Activated CD4-positive, CD25-positive, alpha-beta regulatory T cell treated with anti-CD3 and anti-CD28 coated beads, Interleukin-2, amount 50 U/mL, for 72 hours (primary cell): ENCODE results near the gene SYNE1.
"Not testable (repeated sequence)": the region's sequence is repeated elsewhere in the genome, so short reads cannot be mapped to it uniquely, and the experiment has no call there.

Experiments
- DNase-seq: peaks from one replicate; pipeline ENCODE4 v3.0.0; 2021

The SYNE1 gene

DNA sequence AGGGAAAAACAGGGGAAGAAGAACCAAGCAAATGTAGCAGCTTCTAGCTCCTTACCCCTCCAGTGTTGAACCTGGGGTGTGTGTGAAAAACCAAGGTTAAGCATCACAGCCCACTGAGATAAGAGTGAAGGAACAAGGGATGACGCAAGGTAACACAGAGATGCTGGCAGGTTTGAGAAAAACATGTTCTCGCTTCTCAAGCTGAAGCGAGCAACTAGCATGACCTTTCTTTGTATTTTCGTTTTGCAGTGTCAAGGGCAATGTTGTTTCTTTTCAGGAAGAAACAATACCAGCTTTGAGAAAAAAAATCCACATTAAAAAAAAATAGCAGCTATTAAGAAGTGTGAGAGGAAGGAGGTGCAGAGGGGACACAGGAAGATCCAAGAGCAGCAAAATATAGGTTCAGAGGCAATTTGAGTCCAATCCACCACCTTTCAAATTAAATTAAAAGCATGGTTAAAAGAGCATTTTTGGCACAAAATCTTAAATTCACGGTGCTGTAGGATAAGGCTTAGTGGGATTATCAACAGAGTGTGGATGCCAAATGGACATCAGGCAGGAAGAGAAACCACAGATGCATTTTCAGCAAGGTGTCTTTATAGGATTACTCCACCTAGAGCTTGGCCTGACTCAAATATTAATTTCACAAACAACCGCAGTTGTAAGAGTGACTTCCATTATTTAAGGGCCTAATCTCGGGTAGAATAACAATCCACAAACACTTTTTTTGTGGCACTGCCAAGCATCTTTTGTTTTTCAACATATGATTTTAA, 70.9 kb downstream of the SYNE1 start:
- DNase-seq: no peak

DNA sequence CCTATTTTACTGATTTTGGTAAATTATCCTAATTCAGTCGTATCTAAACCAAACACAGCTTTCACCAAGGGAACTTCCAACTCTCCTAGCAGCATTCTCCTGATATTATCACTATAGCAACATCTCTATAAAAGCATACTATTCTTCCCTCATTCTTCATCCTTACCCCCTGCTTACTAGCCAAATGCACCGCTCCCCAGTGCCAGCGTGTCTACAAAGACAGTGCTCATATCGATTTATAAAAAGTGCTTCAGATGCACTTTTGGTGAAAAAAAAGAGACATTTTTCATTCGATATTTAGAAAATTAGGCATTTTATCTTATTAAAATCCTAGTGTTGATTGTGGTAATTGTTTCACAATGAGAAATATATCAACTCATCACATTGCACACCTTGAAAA, 74.0 kb downstream of the SYNE1 start:
- no peak for DNase-seq

DNA sequence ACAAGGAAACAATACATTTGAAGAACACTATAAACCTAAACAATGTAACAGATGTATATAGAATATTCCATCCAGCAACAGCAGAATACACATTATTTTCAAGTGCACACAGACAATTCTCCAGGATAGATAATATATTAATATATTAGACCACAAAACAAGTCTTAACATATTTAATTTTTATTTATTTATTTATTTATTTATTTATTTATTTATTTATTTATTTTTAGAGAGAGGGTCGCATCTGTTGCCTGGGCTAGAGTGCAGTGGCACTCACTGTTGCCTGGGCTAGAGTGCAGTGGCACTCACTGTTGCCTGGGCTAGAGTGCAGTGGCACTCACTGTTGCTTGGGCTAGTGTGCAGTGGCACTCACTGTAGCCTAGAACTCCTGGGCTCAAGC, 78.4 kb downstream of the SYNE1 start:
- not testable (repeated sequence) for DNase-seq

DNA sequence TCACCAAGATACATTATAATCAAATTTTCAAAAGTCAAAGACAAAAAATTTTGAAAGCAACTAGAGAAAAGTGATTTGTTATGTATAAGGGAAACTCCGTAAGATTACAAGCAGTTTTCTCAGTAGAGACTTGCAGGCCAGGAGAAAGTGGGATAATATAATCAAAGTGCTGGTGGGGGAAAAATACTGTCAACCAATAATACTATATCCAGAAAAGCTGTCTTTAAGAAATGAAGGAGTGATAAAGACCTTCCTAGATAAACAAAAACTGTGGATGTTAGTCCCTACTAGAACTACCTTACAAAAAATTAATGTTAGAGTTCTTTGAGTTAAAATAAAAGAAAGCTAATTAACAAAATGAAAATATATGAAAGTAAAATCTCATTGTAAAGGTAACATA, 79.7 kb downstream of the SYNE1 start:
- no peak for DNase-seq

DNA sequence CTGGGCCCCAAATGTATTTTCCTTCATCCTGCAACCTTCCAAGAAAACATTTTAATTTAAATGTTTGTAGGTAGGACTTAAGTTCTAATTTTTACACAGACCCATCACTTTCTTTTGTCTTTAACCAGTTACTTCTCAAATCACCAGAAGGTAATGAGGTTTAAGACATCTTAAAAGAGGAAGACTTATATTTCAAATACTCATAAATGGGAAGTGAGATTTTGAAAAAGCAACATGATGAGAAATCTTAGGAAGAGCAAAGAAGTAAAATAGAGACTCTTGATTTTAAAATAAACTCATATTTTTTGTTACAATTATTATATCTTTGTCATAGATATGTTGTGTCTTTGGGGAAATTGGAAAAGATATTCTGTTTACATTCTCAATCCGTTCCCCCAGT, 82.3 kb downstream of the SYNE1 start:
- DNase-seq: no peak

DNA sequence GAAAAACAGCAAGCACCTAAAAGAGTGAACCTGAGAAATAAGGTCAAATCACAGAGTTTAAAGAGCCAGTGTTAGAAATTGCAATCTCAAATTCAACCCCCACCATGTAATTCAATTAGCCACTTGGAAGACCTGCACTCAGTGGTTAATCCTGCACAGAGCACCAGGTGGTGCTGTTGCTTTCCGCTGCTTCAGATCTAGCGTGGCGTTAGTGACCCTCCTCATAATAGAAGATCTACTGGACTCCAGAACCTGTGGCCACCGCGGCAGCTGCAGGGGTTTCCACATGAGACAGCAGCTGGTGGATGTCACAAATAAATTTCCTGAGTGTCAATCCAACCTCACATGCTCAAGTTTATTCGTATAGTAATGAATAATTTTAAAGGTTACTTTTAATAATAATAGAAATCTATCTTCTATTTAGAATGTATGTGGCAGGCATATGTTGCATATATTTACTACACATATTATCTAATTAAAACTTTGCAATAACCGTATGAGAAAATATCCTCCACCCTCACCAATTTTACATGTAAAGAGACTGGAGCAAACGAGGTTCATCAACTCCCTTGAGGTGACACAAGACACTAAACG, 84.4 kb downstream of the SYNE1 start:
- DNase-seq: no peak

DNA sequence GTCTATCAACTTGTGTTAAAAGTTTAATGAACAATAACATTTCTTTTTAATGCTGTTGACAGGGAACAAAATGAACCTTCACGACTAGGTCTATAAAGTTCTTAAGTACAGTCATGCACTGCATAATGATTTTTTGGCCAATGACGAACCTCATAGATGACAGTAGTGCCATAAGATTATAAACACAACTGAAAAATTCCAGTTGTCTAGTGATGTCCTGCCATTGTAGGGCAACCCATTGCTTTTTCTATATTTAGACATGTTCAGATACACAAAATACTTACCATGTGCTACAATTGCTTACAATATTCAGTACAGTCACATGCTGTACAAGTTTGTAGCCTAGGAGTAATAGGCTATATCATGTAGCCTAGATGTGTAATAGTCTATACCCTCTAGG, 93.6 kb downstream of the SYNE1 start:
- DNase-seq: no peak

DNA sequence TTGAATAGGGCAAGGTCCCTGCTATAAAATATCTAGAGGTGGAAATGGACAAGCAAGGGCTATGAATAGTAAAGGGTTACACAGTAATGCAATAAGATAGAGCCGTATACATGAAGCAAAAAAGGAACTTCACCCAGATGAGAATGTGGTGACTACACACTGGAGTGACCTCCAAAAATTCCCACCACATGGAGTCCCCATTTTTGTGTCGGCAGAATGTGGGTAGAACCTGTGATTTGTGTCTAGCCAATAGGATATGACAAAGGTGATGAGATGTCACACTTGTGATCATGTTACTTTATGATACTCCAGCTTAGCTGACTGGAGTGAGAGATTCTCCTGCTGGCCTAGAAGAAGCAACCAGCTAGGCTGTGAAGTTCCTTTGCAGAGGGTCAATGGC, 96.8 kb downstream of the SYNE1 start:
- DNase-seq: no peak

DNA sequence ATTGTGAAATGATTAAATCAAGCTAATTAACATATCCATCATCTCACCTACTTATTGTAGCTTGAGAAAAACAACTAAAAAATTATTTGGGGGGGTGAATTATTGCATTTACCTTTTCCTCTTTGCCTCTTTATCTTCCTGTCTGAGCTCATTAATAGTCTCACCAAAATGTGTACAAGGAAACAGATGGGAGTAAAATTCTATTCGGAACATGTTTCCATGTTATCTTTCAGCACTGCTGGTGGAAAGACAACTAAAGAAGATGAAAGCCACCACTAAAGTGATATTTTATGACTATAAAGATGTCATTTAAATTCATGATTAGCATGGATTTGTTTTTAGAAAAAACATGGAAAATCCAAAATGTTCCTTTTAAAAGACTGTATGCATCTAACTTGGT, 102.6 kb downstream of the SYNE1 start:
- no peak for DNase-seq

DNA sequence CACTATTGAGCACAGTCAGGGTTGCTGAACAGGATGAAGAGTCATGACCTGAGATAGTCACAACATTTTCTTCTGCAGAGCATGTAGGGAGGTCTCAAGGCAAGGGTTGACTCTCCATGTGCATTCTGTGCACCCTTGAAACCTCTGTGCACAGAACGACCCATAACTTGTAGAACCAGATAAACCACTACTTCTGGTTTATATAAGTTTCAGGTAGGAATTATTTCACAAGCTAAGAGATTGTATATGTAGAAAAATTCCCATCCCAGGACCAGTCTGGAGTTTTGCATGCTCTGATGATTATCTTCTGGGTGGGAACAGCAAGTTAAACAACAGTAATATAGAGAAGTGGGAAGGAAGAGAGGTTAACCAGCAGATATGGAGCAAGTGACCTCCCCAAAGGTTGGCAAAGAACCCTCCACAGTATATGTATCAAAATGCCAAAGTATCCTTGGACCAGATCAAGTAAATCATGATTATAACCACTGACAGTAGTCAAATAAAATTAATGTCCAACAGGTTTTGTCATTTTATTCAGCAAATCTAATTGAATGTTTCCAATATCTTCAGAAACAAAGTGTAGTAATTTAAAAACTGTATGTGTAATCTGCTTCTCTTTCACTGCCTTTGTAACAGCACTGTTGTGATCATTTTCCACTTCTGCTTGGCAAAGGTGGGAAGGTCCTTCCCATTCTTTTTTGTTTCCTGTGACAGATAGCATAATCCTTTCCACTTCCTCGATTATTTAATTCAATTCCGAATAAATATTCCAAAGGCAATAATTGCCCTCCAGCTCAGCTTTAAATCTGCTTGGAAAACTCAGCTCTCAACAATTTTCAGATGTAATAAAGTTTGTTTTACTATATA, 104.4 kb downstream of the SYNE1 start:
- no peak for DNase-seq

DNA sequence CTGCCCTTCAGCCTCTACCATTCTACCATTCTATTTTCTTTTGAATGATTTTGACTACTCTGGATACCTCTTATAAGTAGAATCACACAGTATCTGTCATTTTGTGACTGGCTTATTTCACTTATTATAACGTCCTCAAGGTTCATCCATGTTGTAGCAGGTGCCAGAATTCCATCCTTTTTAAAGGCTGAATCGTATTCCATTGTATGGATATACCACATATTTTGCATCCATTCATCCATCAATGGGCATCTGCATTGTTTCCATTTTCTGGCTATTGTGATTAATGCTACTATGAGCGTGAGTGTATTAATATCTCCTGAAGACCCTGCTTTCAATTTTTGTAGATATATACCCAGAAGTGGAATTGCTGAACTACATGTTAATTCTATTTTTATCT, 105.5 kb downstream of the SYNE1 start:
- DNase-seq: no peak

DNA sequence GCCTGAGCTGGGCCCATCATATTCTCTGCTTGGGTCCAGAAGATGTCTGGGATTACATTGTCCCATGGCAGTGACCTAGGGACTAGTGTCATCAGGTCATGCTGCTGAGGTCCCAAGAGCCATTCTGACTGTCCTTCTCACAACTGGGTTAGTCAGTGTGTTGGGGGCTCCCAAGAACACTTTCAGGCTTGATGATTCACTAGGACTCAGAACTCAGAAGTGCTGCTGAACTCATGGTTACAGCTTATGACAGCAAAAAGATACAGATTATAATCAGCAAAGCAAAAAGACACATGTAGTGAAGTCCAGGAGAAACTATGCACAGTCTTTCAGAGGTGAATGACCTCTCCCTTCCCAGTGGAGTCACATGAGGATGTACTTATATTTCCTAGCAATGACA, 107.8 kb downstream of the SYNE1 start:
- DNase-seq: no peak

DNA sequence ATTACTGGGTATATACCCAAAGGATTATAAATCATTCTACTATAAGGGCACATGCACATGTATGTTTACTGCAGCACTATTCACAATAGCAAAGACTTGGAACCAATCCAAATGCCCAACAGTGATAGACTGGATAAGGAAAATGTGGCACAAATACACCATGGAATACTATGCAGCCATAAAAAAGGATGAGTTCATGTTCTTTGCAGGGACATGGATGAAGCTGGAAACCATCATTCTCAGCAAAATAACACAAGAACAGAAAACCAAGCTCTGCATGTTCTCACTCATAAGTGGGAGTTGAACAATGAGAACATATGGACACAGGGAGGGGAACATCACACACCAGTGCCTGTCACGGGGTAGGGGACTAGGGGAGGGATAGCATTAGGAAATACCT, 123.0 kb downstream of the SYNE1 start:
- not testable (repeated sequence) for DNase-seq

DNA sequence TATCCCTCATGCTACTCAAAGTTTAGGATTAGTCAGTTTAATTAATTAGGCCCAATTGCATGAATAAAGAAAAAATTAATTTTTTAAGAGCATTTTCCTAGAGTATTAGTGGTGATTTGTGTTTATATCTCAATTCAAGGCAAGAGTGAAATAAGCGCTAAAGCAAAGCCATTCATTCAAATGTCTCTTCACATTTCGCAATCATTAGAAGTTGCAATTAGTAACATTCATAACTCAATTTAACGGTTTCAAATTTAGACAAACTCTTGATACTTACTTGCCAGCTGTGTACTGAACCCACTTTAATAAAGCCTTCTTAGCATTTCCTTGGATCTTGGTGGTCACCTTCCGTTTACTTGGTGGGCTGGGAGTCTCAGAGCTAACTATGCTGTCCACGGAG, 127.2 kb downstream of the SYNE1 start:
- no peak for DNase-seq

DNA sequence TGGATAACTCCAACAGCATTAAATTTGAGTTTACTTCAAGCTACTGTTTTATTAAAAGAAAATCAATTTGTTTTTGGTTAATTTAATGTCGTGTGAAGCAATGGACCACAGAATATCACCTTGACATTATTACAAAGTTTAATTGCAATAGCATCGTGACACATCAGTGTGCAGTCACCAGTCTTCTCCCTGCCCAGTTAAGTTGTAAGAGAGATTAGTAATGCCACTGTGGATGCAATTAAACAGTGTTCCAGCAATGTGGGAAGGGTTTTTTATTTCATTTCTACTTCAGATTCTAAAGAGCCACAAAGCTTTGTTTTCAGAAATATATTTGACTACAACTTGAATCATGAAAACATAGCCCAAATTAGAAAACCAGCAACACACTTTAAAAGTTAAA, 128.7 kb downstream of the SYNE1 start:
- DNase-seq: no peak

DNA sequence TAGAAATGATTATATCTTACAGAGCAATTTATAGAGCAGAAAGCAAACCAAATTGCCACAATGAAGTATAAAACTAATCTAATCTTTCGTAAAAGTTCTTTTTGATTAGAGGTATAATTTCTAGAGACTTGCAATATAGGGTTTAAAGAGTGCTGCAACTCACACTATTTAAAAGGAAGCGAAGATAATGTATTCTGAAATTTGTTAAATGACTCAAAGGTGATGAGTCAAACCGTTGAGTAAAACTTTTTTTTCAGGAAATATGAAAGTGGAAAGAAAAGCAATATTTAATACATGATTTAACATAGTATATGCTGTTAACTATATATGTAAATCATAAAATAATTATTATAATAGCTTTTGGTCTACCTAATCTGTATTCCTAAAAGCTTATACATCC, 133.6 kb downstream of the SYNE1 start:
- no peak for DNase-seq

DNA sequence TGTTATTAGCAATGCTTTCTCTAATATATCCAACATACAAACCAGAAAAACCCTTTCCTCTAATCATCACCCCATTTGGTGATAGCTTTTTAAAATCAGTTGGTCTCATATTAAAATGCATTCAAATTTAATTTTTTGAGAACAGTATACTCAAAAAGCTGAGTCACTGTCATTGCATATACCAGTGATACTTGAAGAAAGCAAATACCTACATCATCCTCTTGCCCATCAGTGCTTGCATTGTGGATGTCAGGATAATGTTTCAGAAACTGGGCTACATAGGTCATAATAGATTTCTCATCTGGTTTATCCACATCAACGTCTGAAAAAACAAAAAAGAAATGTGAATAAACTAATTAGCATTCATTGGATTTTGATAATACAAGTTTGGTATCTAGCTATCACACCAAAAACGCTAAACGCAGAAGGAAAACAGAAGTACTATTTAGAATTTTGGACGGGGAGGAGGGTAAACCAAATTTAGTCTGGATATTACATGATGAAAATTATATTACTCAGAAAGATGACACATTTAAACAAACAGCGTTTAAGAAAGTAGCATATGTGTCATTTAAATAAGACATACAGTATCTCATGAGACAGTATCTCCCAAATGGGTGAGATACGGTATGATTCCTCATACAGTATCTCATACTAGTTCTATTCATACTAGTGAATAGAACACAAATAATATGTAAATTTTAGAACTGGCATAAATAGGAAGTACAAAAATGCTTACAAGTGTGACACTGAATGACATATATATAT, 134.6 kb downstream of the SYNE1 start:
- no peak for DNase-seq

DNA sequence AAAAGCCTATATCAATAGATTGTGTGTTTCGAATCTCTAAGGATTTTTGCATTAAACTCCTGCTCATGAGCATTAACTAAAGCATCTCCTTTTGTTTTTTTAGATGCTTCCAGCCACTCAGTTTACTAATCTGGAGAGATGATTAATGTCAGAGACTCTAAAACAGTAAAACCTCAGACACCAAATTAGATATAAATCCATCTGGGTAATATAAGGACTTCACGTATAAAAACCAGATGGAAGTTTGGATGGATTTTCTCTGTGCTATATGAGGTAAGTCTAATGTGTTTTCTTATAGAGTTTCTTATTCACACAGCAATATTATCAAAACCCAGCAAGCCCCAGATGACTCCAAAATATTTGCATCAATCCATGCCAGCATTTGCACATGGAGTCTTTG, 137.2 kb downstream of the SYNE1 start:
- DNase-seq: no peak

DNA sequence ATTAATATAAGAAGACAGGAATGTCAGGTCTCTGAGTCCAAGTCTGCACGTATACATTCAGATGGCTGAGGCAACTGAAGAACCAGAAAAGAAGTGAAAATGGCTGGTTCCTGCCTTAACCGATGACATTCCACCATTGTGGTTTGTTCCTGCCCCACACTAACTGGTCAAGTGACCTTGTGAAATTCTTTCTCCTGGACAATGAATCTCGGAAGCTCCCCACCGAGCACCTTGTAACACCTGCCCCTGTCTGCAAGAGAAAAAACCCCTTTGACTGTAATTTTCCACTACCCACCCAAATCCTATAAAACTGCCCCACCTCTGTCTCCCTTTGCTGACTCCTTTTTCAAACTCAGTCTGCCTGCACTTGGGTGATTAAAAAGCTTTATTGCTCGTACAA, 140.4 kb downstream of the SYNE1 start:
- DNase-seq: no peak

DNA sequence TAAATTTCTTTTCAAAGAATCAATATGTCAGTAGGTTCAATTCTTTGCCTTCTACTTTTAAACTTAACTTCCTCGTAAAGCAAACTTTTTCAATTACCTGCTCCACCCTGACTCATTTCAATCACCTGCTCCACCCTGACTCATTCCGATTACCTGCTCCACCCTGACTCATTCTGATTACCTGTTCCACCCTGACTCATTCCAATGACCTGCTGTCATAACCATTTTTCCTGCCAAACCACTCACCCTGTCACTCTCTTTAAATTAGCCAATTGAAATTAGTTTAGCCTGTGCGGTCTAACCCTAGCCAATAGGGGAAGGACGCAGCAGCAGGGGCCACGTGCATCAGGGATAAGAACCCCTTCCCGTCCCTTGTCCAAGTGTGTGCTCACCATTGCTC, 141.7 kb downstream of the SYNE1 start:
- DNase-seq: not testable (repeated sequence)

DNA sequence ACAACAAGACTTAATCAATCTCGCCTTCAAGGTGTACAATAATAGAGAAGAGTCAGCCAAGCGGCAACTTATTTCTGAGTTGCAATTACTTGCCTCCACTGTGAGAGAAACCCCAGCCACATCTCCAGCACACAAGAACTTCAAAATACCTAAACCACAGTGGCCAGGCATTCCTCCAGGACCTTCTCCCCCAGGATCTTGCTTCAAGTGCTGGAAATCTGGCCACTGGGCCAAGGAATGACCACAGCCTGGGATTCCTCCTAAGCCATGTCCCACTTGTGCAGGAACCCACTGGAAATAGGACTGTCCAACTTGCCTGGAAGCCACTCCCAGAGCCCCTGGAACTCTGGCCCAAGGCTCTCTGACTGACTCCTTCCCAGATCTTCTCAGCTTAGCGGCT, 144.9 kb downstream of the SYNE1 start:
- not testable (repeated sequence) for DNase-seq

DNA sequence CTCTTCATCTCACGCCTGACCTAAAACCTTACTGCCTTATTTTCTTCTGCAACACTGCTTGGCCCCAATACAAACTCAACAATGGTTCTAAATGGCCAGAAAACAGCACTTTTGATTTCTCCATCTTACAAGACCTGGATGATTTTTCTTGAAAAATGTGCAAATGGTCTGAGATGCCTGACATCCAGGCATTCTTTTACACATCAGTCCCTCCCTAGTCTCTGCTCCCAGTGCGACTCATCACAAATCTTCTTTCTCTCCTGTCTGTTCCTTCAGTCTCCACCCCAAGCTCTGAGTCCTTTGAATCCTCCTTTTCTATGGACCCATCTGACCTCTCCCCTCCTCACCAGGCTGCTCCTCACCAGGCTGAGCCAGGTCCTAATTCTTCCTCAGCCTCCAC, 145.7 kb downstream of the SYNE1 start:
- DNase-seq: not testable (repeated sequence)

DNA sequence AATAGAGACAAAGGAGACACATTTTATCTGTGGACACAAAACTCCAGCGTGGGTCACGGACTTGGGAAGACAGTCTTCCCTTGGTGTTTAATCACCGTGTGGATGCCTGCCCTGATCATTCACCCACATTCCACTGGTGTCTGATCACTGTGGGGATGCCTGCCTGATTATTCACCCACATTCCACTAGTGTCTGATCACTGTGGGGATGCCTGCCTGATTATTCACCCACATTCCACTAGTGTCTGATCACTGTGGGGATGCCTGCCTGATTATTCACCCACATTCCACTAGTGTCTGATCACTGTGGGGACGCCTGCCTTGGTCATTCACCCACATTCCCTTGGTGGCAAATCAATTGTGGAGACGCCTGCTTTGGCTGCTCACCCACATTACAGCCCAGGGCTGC, 146.2 kb downstream of the SYNE1 start:
- DNase-seq: not testable (repeated sequence)
